Type B pancreatic cell (in vitro differentiated cells): ENCODE data around the gene LRP1B. TPM values are rescaled to one million over a fixed set of nuclear protein-coding genes. Genes with fewer than 3 reads are reported as not detected.

Experiments
- DNase-seq: peaks from one replicate; pipeline ENCODE4 v3.0.0; 2021; ENCODE audit warnings: mixed read lengths; ENCODE audit not compliant: unreplicated experiment; ENCODE audit errors: extremely low spot score
- H3K27ac Mint-ChIP-seq: 2 replicates; pipeline ENCODE4 v1.8.0; 2021; ENCODE audit warnings: mild to moderate bottlenecking, mixed read lengths
- H3K27me3 Mint-ChIP-seq: 2 replicates; pipeline ENCODE4 v1.8.0; 2021; ENCODE audit warnings: mixed read lengths
- H3K36me3 Mint-ChIP-seq: 2 replicates; pipeline ENCODE4 v1.8.0; 2021; ENCODE audit warnings: mixed read lengths
- H3K4me1 Mint-ChIP-seq: one replicate; pipeline ENCODE4 v1.8.0; 2021; ENCODE audit warnings: mixed read lengths; ENCODE audit not compliant: unreplicated experiment
- H3K4me3 Mint-ChIP-seq: 2 replicates; pipeline ENCODE4 v1.8.0; 2021; ENCODE audit warnings: mild to moderate bottlenecking, mixed read lengths
- H3K9me3 Mint-ChIP-seq: 2 replicates; pipeline ENCODE4 v1.8.0; 2021; ENCODE audit warnings: mixed read lengths
- total RNA-seq: library from RNA; stranded (reverse); gene quantifications from 2 replicates; pipeline ENCODE4 v1.2.1, GENCODE V29; 2021; ENCODE audit warnings: low replicate concordance
- TF ChIP-seq, protein P1 (sequence below): fragments of 200-600 bp; sonication (generic); conservative IDR thresholded peaks from 2 replicates; pipeline ENCODE4 v1.5.0; 2021; ENCODE audit warnings: antibody characterized with exemption, mild to moderate bottlenecking

LRP1B gene
- total RNA-seq, 1 donor from 2014 or later, result 16.0 TPM

DNA sequence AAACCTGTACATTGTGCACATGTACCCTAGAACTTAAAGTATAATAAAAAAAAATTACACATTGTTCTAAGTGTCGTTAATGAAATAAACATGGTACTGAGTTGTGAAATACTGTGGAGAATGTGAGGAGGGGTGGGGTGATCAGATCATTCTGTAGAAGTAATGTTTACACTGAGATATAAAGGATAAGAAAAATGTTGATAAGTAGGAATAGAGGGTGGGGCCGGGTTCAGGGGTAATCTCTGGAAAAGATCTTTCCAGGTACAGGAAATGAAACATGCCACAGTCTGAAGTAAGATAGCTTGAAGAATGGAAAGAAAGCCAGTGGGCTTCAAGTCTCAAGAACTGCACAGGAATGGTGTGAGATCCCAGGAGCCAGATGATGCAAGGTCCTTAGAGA lies 1482.4 kb downstream of the LRP1B start:
- Mint-ChIP-seq H3K27me3 (no peaks in the 10 kb centered on the region), H3K9me3 (no peaks in the 10 kb centered on the region), H3K36me3 (no peaks in the 10 kb centered on the region), H3K4me3 (no peak overlapping the region), H3K4me1 (peaks cover 6% of the 10 kb centered on the region), H3K27ac (no peak overlapping the region)
- TF ChIP-seq, protein P1, sequence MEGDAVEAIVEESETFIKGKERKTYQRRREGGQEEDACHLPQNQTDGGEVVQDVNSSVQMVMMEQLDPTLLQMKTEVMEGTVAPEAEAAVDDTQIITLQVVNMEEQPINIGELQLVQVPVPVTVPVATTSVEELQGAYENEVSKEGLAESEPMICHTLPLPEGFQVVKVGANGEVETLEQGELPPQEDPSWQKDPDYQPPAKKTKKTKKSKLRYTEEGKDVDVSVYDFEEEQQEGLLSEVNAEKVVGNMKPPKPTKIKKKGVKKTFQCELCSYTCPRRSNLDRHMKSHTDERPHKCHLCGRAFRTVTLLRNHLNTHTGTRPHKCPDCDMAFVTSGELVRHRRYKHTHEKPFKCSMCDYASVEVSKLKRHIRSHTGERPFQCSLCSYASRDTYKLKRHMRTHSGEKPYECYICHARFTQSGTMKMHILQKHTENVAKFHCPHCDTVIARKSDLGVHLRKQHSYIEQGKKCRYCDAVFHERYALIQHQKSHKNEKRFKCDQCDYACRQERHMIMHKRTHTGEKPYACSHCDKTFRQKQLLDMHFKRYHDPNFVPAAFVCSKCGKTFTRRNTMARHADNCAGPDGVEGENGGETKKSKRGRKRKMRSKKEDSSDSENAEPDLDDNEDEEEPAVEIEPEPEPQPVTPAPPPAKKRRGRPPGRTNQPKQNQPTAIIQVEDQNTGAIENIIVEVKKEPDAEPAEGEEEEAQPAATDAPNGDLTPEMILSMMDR, result no peak
- DNase-seq, result no peak

DNA sequence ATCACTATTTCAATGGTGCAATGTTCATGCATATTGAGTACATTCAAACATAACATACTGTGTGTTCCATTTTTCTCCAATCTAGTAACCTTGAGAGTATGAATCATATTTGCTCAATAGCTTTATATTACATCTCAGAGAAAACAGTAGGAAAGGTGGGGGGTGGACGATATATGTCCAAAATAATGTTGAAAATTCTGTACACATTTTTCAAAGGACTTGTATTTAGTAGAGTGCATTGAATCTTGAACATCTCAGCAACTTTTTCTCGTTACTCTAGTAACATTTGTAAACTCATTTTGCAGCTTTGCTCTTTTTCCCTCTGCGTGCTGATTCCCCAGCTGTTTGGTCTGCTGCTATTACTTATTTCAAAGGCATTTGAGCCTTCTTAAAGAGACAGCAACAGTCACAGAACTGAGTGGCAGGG lies 1487.0 kb downstream of the LRP1B start:
- no peak overlapping the region for H3K4me3 Mint-ChIP-seq
- H3K9me3 Mint-ChIP-seq, result no peaks in the 10 kb centered on the region
- TF ChIP-seq, protein P1, result no peak
- no peaks in the 10 kb centered on the region for H3K4me1 Mint-ChIP-seq
- H3K36me3 Mint-ChIP-seq, result no peaks in the 10 kb centered on the region
- H3K27ac Mint-ChIP-seq, result no peak overlapping the region
- no peak for DNase-seq
- H3K27me3 Mint-ChIP-seq, result no peaks in the 10 kb centered on the region

DNA sequence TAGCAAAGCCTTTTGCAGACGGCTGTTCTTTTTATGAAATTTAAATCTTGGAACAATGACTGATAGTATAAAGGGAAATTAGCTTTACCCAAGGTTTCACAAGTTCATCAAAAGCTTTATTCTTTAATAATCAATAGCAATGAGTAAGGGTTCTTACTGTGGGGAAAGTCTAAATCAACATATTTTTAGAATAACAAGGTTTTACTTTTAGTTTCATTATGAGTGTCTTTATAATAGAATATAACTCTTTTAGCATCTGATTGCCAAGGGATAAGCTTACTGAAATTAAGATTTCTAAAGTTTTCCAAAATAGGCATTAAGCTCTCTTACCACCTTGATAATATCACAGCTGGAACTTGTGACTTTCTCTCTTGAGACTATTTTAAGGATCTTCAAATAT lies 1489.7 kb downstream of the LRP1B start:
- Mint-ChIP-seq H3K4me1 (no peaks in the 10 kb centered on the region), H3K4me3 (no peak overlapping the region), H3K27me3 (no peaks in the 10 kb centered on the region), H3K36me3 (no peaks in the 10 kb centered on the region), H3K9me3 (no peaks in the 10 kb centered on the region), H3K27ac (no peak overlapping the region)
- TF ChIP-seq, protein P1, result no peak
- DNase-seq, result no peak

DNA sequence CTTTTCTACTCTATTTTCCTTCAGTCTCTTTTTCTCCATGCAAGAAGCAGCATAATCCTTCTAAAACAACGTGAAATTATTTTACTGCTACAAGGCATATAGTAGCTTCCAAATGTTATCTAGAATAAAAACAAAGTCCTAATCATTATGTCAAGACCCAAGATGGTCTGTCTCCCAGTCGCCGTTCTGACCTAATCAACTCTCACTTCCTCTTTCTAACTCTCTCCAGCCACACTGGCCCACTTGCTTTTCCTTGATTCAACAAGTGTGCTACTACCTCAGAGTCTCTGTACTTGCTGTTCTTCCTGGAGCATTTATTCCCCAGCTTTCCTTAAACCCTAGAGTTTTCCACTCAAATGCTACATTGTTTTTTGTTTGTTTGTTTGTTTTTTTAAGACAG lies 1491.2 kb downstream of the LRP1B start:
- H3K9me3 Mint-ChIP-seq, result no peaks in the 10 kb centered on the region
- no peak overlapping the region for H3K27ac Mint-ChIP-seq
- H3K4me3 Mint-ChIP-seq, result no peak overlapping the region
- TF ChIP-seq, protein P1, result no peak
- no peaks in the 10 kb centered on the region for H3K4me1 Mint-ChIP-seq
- DNase-seq, result no peak
- no peaks in the 10 kb centered on the region for H3K36me3 Mint-ChIP-seq
- H3K27me3 Mint-ChIP-seq, result no peaks in the 10 kb centered on the region

DNA sequence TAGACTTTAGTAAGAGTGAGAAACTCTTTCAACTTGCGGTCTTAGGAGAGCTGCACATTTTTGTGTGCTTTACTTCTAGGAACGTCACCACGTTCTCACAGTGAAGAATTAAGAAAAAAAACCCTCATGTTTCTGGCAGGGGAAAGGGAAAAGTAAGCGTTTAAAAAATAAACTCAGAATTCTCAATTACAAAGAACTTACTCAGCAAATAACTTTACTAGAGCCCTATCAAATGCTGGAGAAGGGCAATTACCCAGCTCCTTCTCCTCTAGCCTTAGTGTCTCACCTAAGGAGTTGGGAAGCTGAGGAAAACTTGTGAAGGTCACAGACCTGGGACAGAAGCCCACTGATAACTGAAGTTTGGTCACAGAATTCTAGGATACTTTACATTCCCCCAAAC lies 1500.3 kb downstream of the LRP1B start:
- TF ChIP-seq, protein P1, result no peak
- no peak overlapping the region for H3K27ac Mint-ChIP-seq

DNA sequence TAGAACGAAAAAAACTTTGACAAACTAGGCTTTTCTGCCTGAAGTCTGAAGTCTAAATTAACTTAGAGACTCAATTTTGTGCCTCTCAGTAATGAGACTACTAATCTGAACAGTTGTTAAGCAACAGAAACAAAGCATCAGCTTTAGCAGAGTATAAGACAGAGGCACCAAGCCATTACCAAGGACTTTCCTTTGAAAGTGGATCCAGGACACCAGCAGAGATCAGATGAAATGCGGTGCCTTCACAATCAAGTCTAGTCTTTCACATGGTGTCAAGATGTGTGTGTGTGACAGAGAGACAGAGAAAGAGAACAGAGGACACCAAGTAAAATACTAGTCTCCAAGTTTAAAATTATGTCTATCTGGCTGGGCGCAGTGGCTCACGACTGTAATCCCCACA lies 1502.9 kb downstream of the LRP1B start:
- Mint-ChIP-seq H3K4me1 (no peaks in the 10 kb centered on the region), H3K27me3 (peaks cover 2% of the 10 kb centered on the region), H3K4me3 (no peak overlapping the region), H3K9me3 (peaks cover 5% of the 10 kb centered on the region), H3K36me3 (no peaks in the 10 kb centered on the region), H3K27ac (no peak overlapping the region)
- DNase-seq, result no peak
- TF ChIP-seq, protein P1, result no peak

More for the DNA sequence above, 1500.3 kb downstream of the LRP1B start:
- H3K9me3 Mint-ChIP-seq, result peaks cover 5% of the 10 kb centered on the region
- no peaks in the 10 kb centered on the region for H3K36me3 Mint-ChIP-seq
- DNase-seq, result no peak
- H3K4me1 Mint-ChIP-seq, result no peaks in the 10 kb centered on the region
- H3K4me3 Mint-ChIP-seq, result no peak overlapping the region
- H3K27me3 Mint-ChIP-seq, result peaks cover 2% of the 10 kb centered on the region
